Measurements from ENCODE around the gene ARPC5. TPM values are rescaled to one million over a fixed set of nuclear protein-coding genes. Genes with fewer than 3 reads are reported as not detected.

Gene ARPC5
- polyA plus RNA-seq, 3 donors: 142 to 163 (median 162) TPM

- DNase-seq (ENCODE audit: extremely low read depth in 1 of 11, low read depth in 9 of 11, low spot score in 4 of 11): no peak
These were observed 18.4 kb upstream of the ARPC5 start for GRCh38 chr1:183653876-183654451.

- DNase-seq (ENCODE audit: extremely low read depth in 1 of 11, low read depth in 9 of 11, low spot score in 4 of 11): no peak
These were observed 17.8 kb upstream of the ARPC5 start for GRCh38 chr1:183653462-183653794.

GRCh38 chr1:183652547-183653461, 17.2 kb upstream of the ARPC5 start, which contains the start of gene APOBEC4:
Gene APOBEC4, minus strand, starts transcription at chr1:183653316. Its CDS starts 4,535 bp downstream, at chr1:183648781.
- no peak for DNase-seq (ENCODE audit: extremely low read depth in 1 of 11, low read depth in 9 of 11, low spot score in 4 of 11)

GRCh38 chr1:183652107-183652506, 16.5 kb upstream of the ARPC5 start:
- DNase-seq (ENCODE audit: extremely low read depth in 1 of 11, low read depth in 9 of 11, low spot score in 4 of 11): no peak

GRCh38 chr1:183651612-183652011, 16.0 kb upstream of the ARPC5 start:
- DNase-seq (ENCODE audit: extremely low read depth in 1 of 11, low read depth in 9 of 11, low spot score in 4 of 11): no peak

GRCh38 chr1:183648042-183648441, 12.5 kb upstream of the ARPC5 start:
- DNase-seq (ENCODE audit: extremely low read depth in 1 of 11, low read depth in 9 of 11, low spot score in 4 of 11): no peak

- DNase-seq (ENCODE audit: extremely low read depth in 1 of 11, low read depth in 9 of 11, low spot score in 4 of 11): no peak
These were observed 11.2 kb upstream of the ARPC5 start for GRCh38 chr1:183646776-183647175.

- no peak for DNase-seq (ENCODE audit: extremely low read depth in 1 of 11, low read depth in 9 of 11, low spot score in 4 of 11)
These were observed 9.9 kb upstream of the ARPC5 start for GRCh38 chr1:183645531-183645930.

- DNase-seq (ENCODE audit: extremely low read depth in 1 of 11, low read depth in 9 of 11, low spot score in 4 of 11): no peak
These were observed 6.6 kb upstream of the ARPC5 start for GRCh38 chr1:183642166-183642565.

GRCh38 chr1:183640193-183640592, 4.6 kb upstream of the ARPC5 start:
- no peak for DNase-seq (ENCODE audit: extremely low read depth in 1 of 11, low read depth in 9 of 11, low spot score in 4 of 11)

- DNase-seq (ENCODE audit: extremely low read depth in 1 of 11, low read depth in 9 of 11, low spot score in 4 of 11): no peak
These were observed 3.2 kb upstream of the ARPC5 start for GRCh38 chr1:183638649-183639387.

- DNase-seq (ENCODE audit: extremely low read depth in 1 of 11, low read depth in 9 of 11, low spot score in 4 of 11): no peak
These were observed 1.2 kb upstream of the ARPC5 start for GRCh38 chr1:183636783-183637182.

- DNase-seq (ENCODE audit: extremely low read depth in 1 of 11, low read depth in 9 of 11, low spot score in 4 of 11): no peak
These were observed 725 bp upstream of the ARPC5 start for GRCh38 chr1:183636334-183636682.

- peak in 3 of 11 donors; percentile 19 to 39 (median 21) for DNase-seq (ENCODE audit: extremely low read depth in 1 of 11, low read depth in 9 of 11, low spot score in 4 of 11)
These were observed 431 bp downstream of the ARPC5 start for GRCh38 chr1:183635099-183635605.

GRCh38 chr1:183634429-183635065, 1.0 kb downstream of the ARPC5 start:
- DNase-seq (ENCODE audit: extremely low read depth in 1 of 11, low read depth in 9 of 11, low spot score in 4 of 11): no peak

- peak in 1 of 11 donors; percentile 57 for DNase-seq (ENCODE audit: extremely low read depth in 1 of 11, low read depth in 9 of 11, low spot score in 4 of 11)
These were observed 1.8 kb downstream of the ARPC5 start for GRCh38 chr1:183633676-183634343.

- DNase-seq (ENCODE audit: extremely low read depth in 1 of 11, low read depth in 9 of 11, low spot score in 4 of 11): no peak
These were observed 2.6 kb downstream of the ARPC5 start for GRCh38 chr1:183632964-183633363.

GRCh38 chr1:183632114-183632513, 3.5 kb downstream of the ARPC5 start:
- DNase-seq (ENCODE audit: extremely low read depth in 1 of 11, low read depth in 9 of 11, low spot score in 4 of 11): no peak

GRCh38 chr1:183630748-183631147, 4.8 kb downstream of the ARPC5 start:
- DNase-seq (ENCODE audit: extremely low read depth in 1 of 11, low read depth in 9 of 11, low spot score in 4 of 11): no peak
